IPS DF 6.9 (cell line): ENCODE measurements around the gene POLH.
A peak's percentile ranks its signal among the peaks of the same experiment; 100 is the strongest.
"Not testable (repeated sequence)": the region's sequence is repeated elsewhere in the genome, so short reads cannot be mapped to it uniquely, and the experiment has no call there.

Source experiments
- DNase-seq: peaks from one replicate; pipeline ENCODE4 v3.0.0-alpha.2; 2013; ENCODE audit warnings: low read depth, low spot score
- H3K27ac ChIP-seq: one replicate; pipeline ENCODE4 v1.5.1; 2013; ENCODE audit warnings: low read length, control low read depth
- H3K27me3 ChIP-seq: 2 replicates; pipeline ENCODE4 v1.6.1; 2013; ENCODE audit warnings: mild to moderate bottlenecking, low read length; ENCODE audit not compliant: control insufficient read depth, insufficient read depth
- H3K36me3 ChIP-seq: 2 replicates; pipeline ENCODE4 v1.6.1; 2013; ENCODE audit warnings: low read length; ENCODE audit not compliant: control insufficient read depth, insufficient read depth
- H3K4me1 ChIP-seq: 2 replicates; pipeline ENCODE4 v1.6.1; 2013; ENCODE audit warnings: low read length; ENCODE audit not compliant: control insufficient read depth, insufficient read depth
- H3K4me3 ChIP-seq: 2 replicates; pipeline ENCODE4 v1.5.1; 2013; ENCODE audit warnings: mild to moderate bottlenecking, low read length
- H3K9me3 ChIP-seq: 2 replicates; pipeline ENCODE4 v1.6.1; 2013; ENCODE audit warnings: low read length, inconsistent platforms; ENCODE audit not compliant: control insufficient read depth, insufficient read depth
- WGBS: extraction: QIAGEN DNeasy Blood & Tissue Kit; methylation state at CpG from one replicate; pipeline ENCODE4 v1.1.7; 2013; ENCODE audit warnings: mixed read lengths, missing lambda C conversion rate; ENCODE audit not compliant: insufficient read length, insufficient coverage; 5-methylcytosine and 5-hydroxymethylcytosine counted together

POLH gene

DNA sequence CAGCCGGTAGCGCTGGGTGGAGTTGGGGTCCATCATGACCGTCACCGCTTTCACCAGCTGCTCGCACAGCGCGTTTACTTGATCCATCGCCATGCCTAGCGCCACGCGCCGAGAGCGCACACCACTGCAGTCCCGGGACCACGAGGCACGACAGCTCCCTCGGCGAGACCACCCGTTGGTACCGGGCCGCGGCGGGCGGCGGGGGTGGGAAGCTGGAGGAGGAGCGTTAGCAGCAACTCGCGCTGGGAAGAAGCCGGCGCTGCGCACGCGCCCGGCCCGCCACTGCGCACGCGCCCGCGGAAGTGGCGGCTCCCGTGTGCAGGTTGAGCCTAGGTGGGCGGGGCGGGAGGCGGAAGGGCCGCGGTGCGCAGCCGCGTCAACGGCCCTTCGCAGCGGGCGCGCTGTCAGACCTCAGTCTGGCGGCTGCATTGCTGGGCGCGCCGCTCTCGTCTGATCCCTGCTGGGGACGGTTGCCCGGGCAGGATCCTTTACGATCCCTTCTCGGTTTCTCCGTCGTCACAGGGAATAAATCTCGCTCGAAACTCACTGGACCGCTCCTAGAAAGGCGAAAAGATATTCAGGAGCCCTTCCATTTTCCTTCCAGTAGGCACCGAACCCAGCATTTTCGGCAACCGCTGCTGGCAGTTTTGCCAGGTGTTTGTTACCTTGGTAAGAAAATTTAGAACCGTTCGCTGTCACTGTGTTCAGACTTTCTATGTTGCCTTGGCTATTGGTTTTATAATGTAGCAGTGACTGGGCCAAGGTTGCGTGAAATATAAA lies at the start of gene POLH, which contains the start of gene XPO5:
Gene POLH (plus strand): TSS at position 414 of the 780 bp plus-strand sequence. CDS start 6,135 bp downstream, outside the sequence.
Gene XPO5 (minus strand): TSS at position 267 of the 780 bp plus-strand sequence. CDS start 174 bp downstream, at position 93.
- Histone ChIP-seq H3K9me3 (no peaks in the 10 kb centered on the region), H3K4me1 (no peaks in the 10 kb centered on the region; the same call in 1 of the 2 replicates), H3K36me3 (peaks cover 5% of the 10 kb centered on the region; the same call in 1 of the 2 replicates), H3K4me3 (peak within 1 kb of the TSS; percentile 54), H3K27me3 (no peaks in the 10 kb centered on the region), H3K27ac (no peak within 1 kb of the TSS)
- DNase-seq = peak; percentile 84
- no CpG with 5 or more reads among the region's 76 CpGs for WGBS

DNA sequence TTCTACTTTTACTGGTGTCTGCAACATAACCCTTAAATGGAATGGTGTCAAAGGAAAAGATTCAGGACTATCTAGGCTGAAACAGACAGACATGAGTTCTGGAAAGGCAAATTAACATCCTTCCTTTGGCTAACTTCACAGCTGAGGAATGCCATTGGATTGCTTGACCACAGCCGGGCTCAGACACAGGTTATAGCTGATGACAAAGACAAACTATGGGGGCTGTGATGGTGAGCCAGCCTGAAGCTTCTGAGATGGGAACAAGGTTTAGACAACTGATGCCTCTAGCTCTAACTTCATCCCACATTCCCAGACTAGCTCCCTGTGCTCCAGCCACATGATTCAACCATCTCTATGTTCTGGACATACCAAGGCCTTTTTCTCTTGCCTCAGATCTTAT lies 43.8 kb upstream of the POLH start:
- H3K4me3 ChIP-seq = no peak overlapping the region
- peaks cover 16% of the 10 kb centered on the region for H3K36me3 ChIP-seq
- no CpG with 5 or more reads among the region's 1 CpG for WGBS

DNA sequence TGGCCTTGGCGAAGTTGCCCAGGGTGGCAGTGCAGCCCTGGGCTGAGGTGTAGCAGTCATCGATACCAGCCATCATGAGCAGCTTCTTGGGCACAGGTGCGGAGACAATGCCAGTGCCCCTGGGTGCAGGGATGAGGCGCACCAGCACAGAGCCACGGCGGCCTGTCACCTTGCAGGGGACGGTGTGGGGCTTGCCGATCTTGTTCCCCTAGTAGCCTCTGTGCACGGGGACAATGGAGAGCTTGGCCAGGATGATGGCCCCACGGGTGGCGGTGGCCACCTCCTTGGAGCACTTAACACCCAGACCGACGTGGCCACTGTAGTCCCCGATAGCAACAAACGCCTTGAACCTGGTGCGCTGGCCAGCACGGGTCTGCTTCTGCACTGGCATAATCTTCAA lies 37.0 kb upstream of the POLH start:
- H3K27me3 ChIP-seq, H3K9me3 ChIP-seq, DNase-seq, H3K36me3 ChIP-seq, H3K4me3 ChIP-seq, H3K27ac ChIP-seq, H3K4me1 ChIP-seq: not testable (repeated sequence)
- no CpG with 5 or more reads among the region's 17 CpGs for WGBS

More for the DNA sequence above, 43.8 kb upstream of the POLH start:
- no peak overlapping the region for H3K27ac ChIP-seq
- H3K9me3 ChIP-seq = no peaks in the 10 kb centered on the region
- DNase-seq = no peak
- no peaks in the 10 kb centered on the region for H3K27me3 ChIP-seq
- no peaks in the 10 kb centered on the region for H3K4me1 ChIP-seq

DNA sequence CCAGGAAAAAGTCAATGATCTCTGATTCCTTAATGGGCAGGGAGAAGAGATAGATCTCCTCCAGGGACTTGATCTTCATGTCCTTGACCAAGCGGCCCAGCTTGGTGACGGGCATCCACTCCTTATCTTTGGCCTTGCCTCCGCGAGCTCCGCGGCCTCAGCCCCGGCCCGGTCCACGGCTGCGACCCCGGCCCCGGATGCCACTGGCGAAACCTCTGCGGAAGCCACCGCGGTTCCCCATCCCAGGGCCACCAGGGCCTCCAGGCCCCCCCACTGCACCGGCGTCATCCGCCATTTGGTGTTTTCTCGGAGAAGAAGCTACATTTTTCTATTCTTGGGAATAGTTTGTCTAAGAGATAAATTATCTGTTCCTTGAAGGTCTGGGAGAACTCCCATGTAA lies 36.6 kb upstream of the POLH start:
- H3K27me3 ChIP-seq, DNase-seq, H3K4me3 ChIP-seq, H3K4me1 ChIP-seq, H3K9me3 ChIP-seq, H3K36me3 ChIP-seq, H3K27ac ChIP-seq: not testable (repeated sequence)
- WGBS = no CpG with 5 or more reads among the region's 20 CpGs

DNA sequence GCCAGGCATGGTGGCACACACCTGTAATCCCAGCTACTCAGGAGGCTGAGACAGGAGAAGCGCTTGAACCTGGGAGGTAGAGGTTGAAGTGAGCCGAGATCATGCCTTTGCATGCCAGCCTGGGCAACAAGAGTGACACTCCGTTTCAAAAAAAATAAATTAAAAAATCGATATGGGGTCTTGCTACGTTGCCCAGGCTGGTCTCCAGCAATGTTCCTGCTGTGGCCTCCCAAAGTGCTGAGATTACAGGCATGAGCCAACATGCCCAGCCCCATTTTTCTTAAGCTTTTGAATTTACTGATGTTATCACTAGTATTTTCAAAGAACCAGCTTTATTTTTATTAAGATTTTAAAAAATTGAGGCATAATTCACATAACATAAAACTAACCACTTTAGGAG lies 35.5 kb upstream of the POLH start:
- no peaks in the 10 kb centered on the region for H3K27me3 ChIP-seq
- H3K36me3 ChIP-seq = peaks cover 5% of the 10 kb centered on the region; the same call in 1 of the 2 replicates
- no peaks in the 10 kb centered on the region for H3K4me1 ChIP-seq
- H3K27ac ChIP-seq = no peak overlapping the region
- no CpG with 5 or more reads among the region's 5 CpGs for WGBS
- H3K4me3 ChIP-seq = no peak overlapping the region
- no peaks in the 10 kb centered on the region for H3K9me3 ChIP-seq
- no peak for DNase-seq

GRCh38 chr6:43541774-43542471 lies 34.1 kb upstream of the POLH start:
- no CpG with 5 or more reads among the region's 8 CpGs for WGBS
- Histone ChIP-seq H3K9me3 (no peaks in the 10 kb centered on the region), H3K36me3 (peaks cover 11% of the 10 kb centered on the region; the same call in 1 of the 2 replicates), H3K27me3 (no peaks in the 10 kb centered on the region), H3K4me1 (no peaks in the 10 kb centered on the region), H3K27ac (no peak overlapping the region), H3K4me3 (no peak overlapping the region)
- no peak for DNase-seq

- Histone ChIP-seq H3K9me3 (no peaks in the 10 kb centered on the region), H3K36me3 (peaks cover 24% of the 10 kb centered on the region), H3K4me1 (no peaks in the 10 kb centered on the region), H3K27ac (no peak overlapping the region), H3K4me3 (no peak overlapping the region), H3K27me3 (no peaks in the 10 kb centered on the region)
- WGBS = no CpG with 5 or more reads among the region's 4 CpGs
- no peak for DNase-seq
These were observed 31.5 kb upstream of the POLH start for GRCh38 chr6:43544461-43544860.

DNA sequence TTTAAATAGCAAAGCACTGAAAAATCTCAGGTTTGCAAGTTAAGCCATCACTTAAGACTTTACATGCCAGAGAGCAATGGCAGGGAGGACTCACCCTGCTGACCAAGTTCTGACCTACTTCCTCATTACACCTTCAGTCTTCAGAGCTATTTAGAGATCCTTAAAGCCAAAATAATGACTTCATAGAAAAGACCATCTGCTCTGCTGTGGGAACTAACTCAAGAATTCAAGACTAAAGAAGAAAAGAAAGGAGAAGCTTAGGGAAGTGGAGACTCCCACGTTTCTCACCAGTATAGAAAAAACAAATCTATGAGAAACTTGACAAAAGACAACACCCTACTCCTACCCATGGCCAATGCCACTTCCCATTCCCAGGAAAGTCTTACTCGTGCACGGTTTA lies 28.8 kb upstream of the POLH start:
- no CpG with 5 or more reads among the region's 3 CpGs for WGBS
- no peak for DNase-seq
- Histone ChIP-seq H3K9me3 (no peaks in the 10 kb centered on the region), H3K4me1 (no peaks in the 10 kb centered on the region), H3K27me3 (no peaks in the 10 kb centered on the region), H3K27ac (no peak overlapping the region), H3K36me3 (peaks cover 28% of the 10 kb centered on the region), H3K4me3 (no peak overlapping the region)

GRCh38 chr6:43557620-43558019 lies 18.4 kb upstream of the POLH start:
- not testable (repeated sequence) for DNase-seq, H3K27ac ChIP-seq, H3K9me3 ChIP-seq, H3K4me3 ChIP-seq, H3K4me1 ChIP-seq, H3K27me3 ChIP-seq
- H3K36me3 ChIP-seq = peaks cover 17% of the 10 kb centered on the region; the same call in 1 of the 2 replicates
- no CpG with 5 or more reads among the region's 7 CpGs for WGBS

GRCh38 chr6:43559328-43559727 lies 16.7 kb upstream of the POLH start:
- Histone ChIP-seq H3K4me3 (no peak overlapping the region), H3K27me3 (no peaks in the 10 kb centered on the region), H3K36me3 (peaks cover 19% of the 10 kb centered on the region; the same call in 1 of the 2 replicates), H3K4me1 (no peaks in the 10 kb centered on the region), H3K27ac (no peak overlapping the region), H3K9me3 (no peaks in the 10 kb centered on the region)
- no peak for DNase-seq
